GM15510 (cell line): ENCODE results near the gene BBS9.

Experiments
- POLR2A ChIP-seq: IDR thresholded peaks from 3 replicates; pipeline ENCODE4 v1.6.1; 2011; ENCODE audit warnings: borderline replicate concordance; ENCODE audit not compliant: insufficient read length; ENCODE audit errors: extremely low read depth

The BBS9 gene

DNA sequence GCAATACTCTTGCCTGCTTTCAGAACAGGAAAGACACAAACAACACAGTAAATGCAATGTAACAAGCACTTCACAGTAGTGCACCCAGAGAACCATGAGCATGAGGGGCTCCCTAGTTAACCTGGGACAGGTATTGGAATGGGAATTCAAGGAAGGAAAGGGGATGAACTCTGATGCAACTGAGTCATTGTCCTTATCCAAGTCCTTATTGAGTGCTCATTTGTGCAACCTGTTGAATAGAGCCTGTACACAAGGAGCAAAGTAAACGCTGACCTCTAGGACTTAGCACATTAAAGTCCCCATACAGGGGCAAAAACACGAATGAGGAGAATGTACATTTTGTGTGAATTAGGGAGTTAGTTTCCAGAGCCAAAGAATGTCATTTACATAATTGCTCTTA is 499.5 kb downstream of the BBS9 start:
- TF ChIP-seq POLR2A, result no peak

DNA sequence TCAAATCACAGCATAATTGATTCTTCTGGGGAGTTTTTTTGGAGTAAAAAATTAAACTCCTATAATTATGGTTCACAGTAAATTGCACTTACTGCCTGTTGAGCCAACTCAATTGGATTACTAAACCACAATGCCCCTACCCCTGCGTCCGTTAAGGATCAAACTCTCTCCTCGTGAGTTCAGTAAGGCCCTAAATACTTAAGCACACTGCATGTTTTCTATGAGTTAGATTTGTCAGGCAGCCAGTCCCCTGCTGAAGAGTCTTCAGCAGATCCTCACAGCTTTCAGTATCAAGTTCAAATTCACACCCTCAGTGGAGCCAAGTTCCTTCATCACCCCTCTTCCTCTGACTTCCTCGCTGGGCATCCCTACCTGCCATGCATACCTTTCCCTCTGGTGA is 501.0 kb downstream of the BBS9 start:
- no peak for TF ChIP-seq POLR2A

GRCh38 chr7:33632322-33632721 is 503.0 kb downstream of the BBS9 start:
- TF ChIP-seq POLR2A, result no peak

DNA sequence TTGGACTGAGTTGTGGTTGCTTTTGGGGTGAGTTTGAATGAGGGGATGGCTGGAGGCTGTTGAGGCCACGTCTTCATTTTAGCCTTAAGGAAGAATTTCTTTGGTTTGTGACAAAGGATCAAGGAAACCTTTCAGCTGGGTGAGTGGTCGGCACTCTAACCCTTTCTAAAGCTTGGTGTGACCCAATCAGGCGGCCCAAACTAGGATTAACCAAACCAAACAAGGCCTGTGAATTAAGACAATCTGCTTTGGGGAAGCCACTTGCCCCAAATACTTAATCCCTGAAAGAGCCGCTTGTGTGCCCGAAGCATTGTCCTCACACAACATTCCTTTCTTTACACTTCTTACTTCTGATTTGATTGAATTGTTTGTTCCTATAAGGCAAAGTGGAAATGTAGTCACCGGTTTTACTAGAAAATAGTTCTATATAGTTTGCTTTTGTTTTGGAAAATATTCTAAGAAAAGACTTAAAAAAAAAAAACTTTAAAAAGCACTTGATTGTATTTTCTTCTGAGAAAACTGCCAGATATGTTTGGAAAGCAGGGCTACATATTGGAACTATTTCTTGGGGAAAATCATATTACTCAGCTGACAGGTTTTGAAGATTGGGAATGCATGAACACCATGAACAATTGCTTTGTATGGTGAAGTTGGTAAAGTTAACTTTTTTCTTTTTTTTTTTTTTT is 503.6 kb downstream of the BBS9 start:
- TF ChIP-seq POLR2A, result no peak

DNA sequence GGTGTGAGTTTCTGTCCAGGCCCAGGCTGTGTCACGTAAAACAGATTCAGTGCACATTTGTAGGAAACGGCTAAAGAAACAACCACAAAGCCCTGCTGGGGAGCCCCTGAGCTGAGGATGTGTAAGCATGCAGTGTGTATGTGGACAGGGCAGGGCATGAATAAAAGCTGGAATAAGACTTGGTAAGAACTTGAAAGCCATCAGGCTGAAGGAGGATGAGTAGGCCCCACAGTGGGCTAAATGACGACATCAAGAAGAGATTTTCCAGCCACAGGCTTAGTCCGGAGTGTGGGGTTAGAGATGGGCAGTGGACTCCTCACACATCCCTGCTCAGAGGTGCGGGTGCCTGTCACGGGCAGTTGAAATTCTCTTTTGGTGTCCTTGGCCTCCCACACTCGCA is 505.2 kb downstream of the BBS9 start:
- TF ChIP-seq POLR2A, result no peak

DNA sequence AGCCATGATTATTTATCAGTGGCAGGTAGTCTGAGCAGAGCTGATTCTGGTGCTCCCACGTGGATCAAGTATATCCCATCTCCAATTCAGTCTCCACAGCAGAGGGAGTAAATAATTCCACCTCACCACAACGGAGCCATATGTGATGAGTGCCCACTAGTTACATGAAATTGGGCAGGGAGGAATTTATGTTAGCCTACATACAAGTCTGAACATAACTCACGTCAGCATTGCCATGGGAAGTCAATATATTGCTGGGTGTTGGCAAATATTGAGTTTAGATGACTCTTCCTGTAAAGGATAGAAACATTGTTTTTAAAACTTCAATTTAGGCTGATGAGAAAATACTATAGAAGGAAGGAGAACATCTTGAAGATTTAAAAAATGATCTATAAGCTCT is 507.0 kb downstream of the BBS9 start:
- no peak for TF ChIP-seq POLR2A

DNA sequence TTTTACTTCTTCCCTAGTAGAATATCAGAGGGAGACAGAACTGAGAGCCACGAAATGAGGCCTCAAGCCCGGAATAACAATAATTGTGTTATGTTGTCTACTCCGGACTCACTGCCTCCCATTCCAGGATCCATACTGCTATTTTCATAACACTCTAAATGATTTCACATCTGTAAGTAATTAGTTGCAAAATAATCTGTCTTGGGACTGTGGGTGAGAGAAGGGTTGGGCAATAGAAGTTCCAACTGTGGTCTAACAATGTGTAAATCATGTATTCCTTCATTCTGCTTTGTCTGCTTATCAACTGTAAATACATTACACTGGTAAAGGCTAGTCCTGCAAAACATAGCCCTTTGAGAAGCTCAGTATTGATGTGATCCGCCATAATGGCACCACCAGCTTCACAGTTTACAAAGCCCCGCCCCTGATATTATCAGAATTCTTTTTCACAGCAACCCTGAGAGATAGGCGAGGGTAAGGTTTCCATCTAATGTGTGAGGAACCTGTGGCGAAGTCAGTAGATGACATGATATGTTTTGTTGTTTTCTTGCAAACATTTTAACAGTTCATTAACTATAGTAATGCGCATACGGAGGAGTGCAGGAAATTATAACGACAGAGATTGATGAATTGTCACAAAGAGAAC is 510.3 kb downstream of the BBS9 start:
- no peak for TF ChIP-seq POLR2A

DNA sequence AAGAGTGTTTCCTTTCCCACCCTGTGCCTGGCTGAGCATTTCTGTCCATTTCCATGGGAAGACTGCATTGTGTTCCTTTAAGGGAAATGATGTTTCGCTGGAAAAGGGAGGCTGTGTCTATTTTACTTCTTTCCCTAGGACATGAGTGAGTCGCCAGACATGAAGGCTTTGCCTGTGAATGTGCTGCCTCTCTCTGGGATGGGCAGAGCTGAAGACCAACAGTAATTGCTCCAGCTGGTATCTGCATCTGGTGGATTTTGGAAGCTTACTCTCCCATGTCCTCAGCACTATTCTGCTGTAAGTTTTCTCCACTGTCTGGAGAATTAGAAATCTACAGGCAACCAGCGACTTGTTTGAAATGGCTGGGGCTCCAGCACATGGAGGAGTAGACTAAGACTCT is 511.4 kb downstream of the BBS9 start:
- no peak for TF ChIP-seq POLR2A

DNA sequence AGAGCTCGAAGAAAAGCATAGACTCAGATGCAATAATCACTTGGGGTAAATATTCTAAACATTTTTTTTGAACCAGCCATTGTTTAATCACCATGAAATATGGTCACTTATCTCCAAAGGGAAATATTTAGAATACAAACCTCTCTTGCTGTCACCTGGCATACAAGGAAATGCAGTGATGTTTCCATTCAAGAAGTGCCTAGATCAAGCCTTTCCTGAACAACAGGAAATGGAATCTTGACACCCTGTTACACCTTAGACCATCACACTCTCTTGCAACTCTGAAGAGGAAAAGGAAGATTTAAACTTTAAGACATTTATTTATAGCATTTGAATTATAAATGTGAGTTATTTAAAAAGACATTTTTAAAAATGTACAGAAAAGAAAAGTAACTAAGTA is 512.9 kb downstream of the BBS9 start:
- TF ChIP-seq POLR2A, result no peak

DNA sequence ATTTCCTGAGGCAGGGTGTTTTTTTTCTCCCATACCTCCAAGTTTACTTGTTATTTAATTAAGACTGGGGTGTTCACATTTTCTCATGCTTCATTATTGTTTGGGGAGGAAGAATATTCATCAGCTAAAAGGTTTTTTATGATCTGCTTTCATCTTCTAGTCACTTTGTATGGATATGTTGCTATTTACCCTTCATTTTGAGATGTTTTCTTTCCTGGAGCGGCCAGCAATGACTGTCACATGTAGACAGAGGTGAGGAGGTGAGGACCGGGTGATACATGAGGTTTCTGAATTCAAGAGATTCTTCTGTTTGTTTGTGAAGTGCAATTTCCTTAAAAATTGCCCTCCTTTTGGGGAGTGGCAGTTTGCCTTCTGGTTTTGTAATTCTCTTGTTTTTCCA is 514.2 kb downstream of the BBS9 start:
- no peak for TF ChIP-seq POLR2A

DNA sequence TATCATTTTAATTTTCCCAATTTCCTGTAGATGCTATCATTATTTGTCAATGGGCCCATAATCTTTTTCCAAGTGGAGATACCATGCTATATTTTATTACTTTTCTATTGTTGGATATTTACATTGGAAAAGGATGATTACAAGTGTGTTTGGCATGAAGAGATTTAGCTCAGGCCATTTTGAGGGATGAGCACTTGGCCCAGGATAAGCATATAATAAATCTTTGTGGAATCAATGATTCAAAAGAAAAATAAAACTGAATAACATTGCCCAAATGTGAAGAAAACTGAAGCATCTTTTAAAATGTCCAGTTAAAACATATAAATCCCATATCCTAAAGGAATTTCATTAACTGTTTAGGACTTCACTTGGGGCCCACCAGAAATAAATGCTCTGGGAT is 515.1 kb downstream of the BBS9 start:
- no peak for TF ChIP-seq POLR2A

DNA sequence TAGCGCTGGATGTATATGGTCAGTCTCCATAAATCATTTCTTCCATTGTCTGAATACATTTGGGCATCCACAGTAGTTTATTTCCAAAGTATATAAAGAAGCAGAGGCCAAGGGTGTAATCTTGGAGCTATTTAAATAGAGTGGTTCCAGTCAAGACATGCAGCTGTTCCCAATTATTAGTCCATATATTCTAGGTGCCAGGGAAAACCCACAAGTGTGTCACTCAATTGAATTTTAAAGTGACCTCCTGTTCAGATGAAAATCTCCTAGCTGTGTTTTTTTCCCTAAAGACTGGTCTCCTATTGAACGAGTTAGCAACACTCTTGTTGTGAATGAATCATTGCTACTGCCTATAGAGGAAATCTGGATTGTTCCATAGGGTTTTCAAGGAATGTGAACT is 515.7 kb downstream of the BBS9 start:
- no peak for TF ChIP-seq POLR2A

DNA sequence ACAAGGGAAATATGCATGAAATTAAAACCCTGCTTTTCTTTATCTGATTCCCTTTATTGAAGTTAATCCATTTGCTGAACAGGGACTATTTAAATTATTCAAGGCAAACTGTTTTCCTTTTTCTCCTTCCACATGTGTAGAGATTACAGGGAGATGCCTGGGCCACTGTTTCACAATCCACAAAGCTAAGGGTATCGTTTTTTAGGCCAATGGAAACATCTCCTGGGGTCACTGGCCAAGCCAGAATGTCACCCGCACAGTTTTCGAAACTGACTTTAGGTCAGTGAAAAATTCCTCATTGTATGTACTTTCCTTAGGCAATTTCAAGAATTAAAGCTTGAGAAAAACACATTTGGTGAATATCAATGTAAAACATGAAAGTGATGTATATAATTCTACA is 516.8 kb downstream of the BBS9 start:
- TF ChIP-seq POLR2A, result no peak

DNA sequence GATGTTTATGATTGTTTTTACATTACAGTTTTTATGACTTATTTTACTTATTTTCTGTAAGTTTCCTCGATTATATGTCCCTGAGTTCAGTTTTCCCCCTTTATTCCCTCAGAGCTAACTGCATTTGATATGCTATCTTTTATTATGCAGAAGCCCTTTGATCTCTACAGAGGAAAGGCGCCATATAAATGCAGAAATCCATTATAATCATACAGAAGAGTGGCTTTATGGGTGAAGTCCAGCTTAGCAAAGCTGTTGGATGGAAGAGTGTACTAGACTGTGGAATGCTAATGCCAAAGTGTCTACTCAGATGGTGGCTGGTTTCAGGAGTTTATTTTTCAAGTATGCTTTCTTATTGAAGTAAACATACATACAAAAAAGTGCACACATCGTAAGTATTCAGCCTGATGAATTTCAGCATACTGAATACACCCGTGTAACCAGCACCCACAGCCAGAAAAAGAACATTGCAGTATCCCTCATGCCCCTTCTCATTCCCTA is 517.6 kb downstream of the BBS9 start:
- TF ChIP-seq POLR2A, result no peak

- no peak for TF ChIP-seq POLR2A
Measured at GRCh38 chr7:33649476-33650441, 520.4 kb downstream of the BBS9 start.

DNA sequence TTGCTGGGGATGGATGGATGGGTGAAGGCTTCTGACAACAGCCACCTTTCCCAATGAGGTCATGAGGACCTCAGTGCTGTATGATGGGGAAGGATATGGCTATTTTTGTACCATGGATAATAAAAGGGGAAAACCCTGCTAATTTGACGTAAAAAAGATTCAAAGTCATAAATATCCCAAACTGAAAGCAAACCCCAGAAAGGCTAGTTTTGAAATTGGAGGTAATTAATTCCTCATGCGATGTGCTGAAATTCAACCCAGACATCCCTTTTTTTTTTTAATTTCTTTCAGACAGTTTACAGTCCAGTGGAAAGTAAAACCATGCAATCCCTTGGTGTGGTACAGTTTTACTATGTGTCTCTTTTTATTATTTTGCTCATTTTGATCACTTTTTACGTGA is 521.5 kb downstream of the BBS9 start:
- no peak for TF ChIP-seq POLR2A

GRCh38 chr7:33651998-33652515 is 522.7 kb downstream of the BBS9 start:
- TF ChIP-seq POLR2A, result no peak
